HepG2 (cell line): ENCODE results near the gene PPP1R27. TPM values are rescaled to one million over a fixed set of nuclear protein-coding genes. Genes with fewer than 3 reads are reported as not detected.

Experiments used
- BORCS8-MEF2B ChIP-seq: sonication (generic); formaldehyde crosslinking; IDR thresholded peaks from 2 replicates; pipeline ENCODE4 v1.8.0; 2022; ENCODE audit warnings: mild to moderate bottlenecking, missing genetic modification reagents
- CHCHD3 ChIP-seq: sonication (generic); formaldehyde crosslinking; IDR thresholded peaks from 2 replicates; pipeline ENCODE4 v1.8.0; 2022; ENCODE audit warnings: mild to moderate bottlenecking, missing genetic modification reagents, moderate library complexity
- ETV5 ChIP-seq: IDR thresholded peaks from 2 replicates; pipeline ENCODE4 v1.6.1; 2018; ENCODE audit warnings: missing biosample characterization, missing genetic modification reagents, inconsistent platforms, borderline replicate concordance
- HNRNPK ChIP-seq: fragments of 200-400 bp; formaldehyde crosslinking; IDR thresholded peaks from 2 replicates; pipeline ENCODE4 v1.6.1; 2018; ENCODE audit warnings: low read length, low read depth, moderate library complexity, mild to moderate bottlenecking; ENCODE audit not compliant: poor library complexity, severe bottlenecking
- KLF11 ChIP-seq: IDR thresholded peaks from 2 replicates; pipeline ENCODE4 v1.6.1; 2016; ENCODE audit warnings: missing compliant biosample characterization
- KLF16 ChIP-seq, 2 experiments: sonication (generic) in 1 of 2; formaldehyde crosslinking in 1 of 2; IDR thresholded peaks; 2 replicates each; pipeline versions ENCODE4 v1.6.1 to v1.8.0; 2016 to 2023; ENCODE audit warnings: missing genetic modification reagents in 2 of 2, missing compliant biosample characterization in 1 of 2
- MLLT10 ChIP-seq: sonication (generic); formaldehyde crosslinking; IDR thresholded peaks from 2 replicates; pipeline ENCODE4 v1.4.0; 2020; ENCODE audit warnings: missing genetic modification reagents
- MTF2 ChIP-seq: sonication (generic); formaldehyde crosslinking; IDR thresholded peaks from 2 replicates; pipeline ENCODE4 v1.5.0; 2020; ENCODE audit warnings: missing genetic modification reagents, borderline replicate concordance
- MZF1 ChIP-seq: sonication (generic); formaldehyde crosslinking; IDR thresholded peaks from 2 replicates; pipeline ENCODE4 v1.8.1; 2023; ENCODE audit warnings: mild to moderate bottlenecking, missing genetic modification reagents, borderline replicate concordance
- PHF8 ChIP-seq: sonication (generic); formaldehyde crosslinking; IDR thresholded peaks from 2 replicates; pipeline ENCODE4 v1.5.0; 2020; ENCODE audit warnings: missing genetic modification reagents
- SIX1 ChIP-seq: sonication (generic); formaldehyde crosslinking; IDR thresholded peaks from 2 replicates; pipeline ENCODE4 v1.4.0; 2020; ENCODE audit warnings: missing genetic modification reagents, borderline replicate concordance
- SMAD3 ChIP-seq: sonication (generic); formaldehyde crosslinking; IDR thresholded peaks from 2 replicates; pipeline ENCODE4 v1.4.0; 2020; ENCODE audit warnings: missing genetic modification reagents
- TEAD3 ChIP-seq: optimal IDR thresholded peaks from 2 replicates; pipeline ENCODE3; 2016; ENCODE audit warnings: borderline replicate concordance
- ZKSCAN8 ChIP-seq: IDR thresholded peaks from 2 replicates; pipeline ENCODE4 v1.6.1; 2016; ENCODE audit warnings: borderline replicate concordance, missing genetic modification reagents, missing compliant biosample characterization
- ZNF143 ChIP-seq: sonication (generic); formaldehyde crosslinking; IDR thresholded peaks from 2 replicates; pipeline ENCODE4 v1.4.0; 2020; ENCODE audit warnings: missing genetic modification reagents
- ZNF326 ChIP-seq: sonication (generic); formaldehyde crosslinking; IDR thresholded peaks from 2 replicates; pipeline ENCODE4 v1.4.0; 2020; ENCODE audit warnings: missing genetic modification reagents, borderline replicate concordance
- ZNF431 ChIP-seq: sonication (generic); formaldehyde crosslinking; IDR thresholded peaks from 2 replicates; pipeline ENCODE4 v1.9.0; 2022; ENCODE audit warnings: missing genetic modification reagents, low read depth, mild to moderate bottlenecking, borderline replicate concordance
- ZNF674 ChIP-seq: sonication (generic); formaldehyde crosslinking; IDR thresholded peaks from 2 replicates; pipeline ENCODE4 v1.5.0; 2020; ENCODE audit warnings: low read depth, mild to moderate bottlenecking, missing genetic modification reagents
- ZNF720 ChIP-seq: sonication (generic); formaldehyde crosslinking; IDR thresholded peaks from 2 replicates; pipeline ENCODE4 v1.4.0; 2020; ENCODE audit warnings: missing genetic modification reagents
- polyA plus RNA-seq, 8 experiments: library from polyadenylated mRNA; depleted of rRNA in 3 of 8; stranded (reverse) in 7 of 8; unstranded in 1 of 8; fragments of >200 nt; fragmentation: Illumina TruSeq in 4 of 8; extraction: Trizol in 4 of 8; gene quantifications; 2 replicates each; pipeline versions ENCODE4 v1.2.1 to v1.2.3, GENCODE V29; 2011 to 2016; ENCODE audit warnings: low read depth in 4 of 8, missing spikeins in 1 of 8, mixed read lengths in 1 of 8; ENCODE audit not compliant: insufficient read depth in 1 of 8
- total RNA-seq, 5 experiments: library from RNA; depleted of rRNA; stranded (reverse); fragments of >200 nt; fragmentation: Illumina TruSeq; extraction: Trizol; gene quantifications; 2 replicates each; pipeline ENCODE4 v1.2.3, GENCODE V29; 2016; ENCODE audit warnings: low read depth in 1 of 5
- TF ChIP-seq, protein P1 (sequence below): sonication (generic); formaldehyde crosslinking; IDR thresholded peaks from 2 replicates; pipeline ENCODE4 v1.4.0; 2020; ENCODE audit warnings: mild to moderate bottlenecking, missing genetic modification reagents
- TF ChIP-seq, protein P2 (sequence below): IDR thresholded peaks from 2 replicates; pipeline ENCODE4 v1.6.1; 2016; ENCODE audit warnings: missing genetic modification reagents, missing compliant biosample characterization
- TF ChIP-seq, protein P3 (sequence below): sonication (generic); formaldehyde crosslinking; IDR thresholded peaks from 2 replicates; pipeline ENCODE4 v1.8.0; 2022; ENCODE audit warnings: missing genetic modification reagents, mild to moderate bottlenecking, borderline replicate concordance
- TF ChIP-seq, protein P4 (sequence below): sonication (generic); formaldehyde crosslinking; IDR thresholded peaks from 2 replicates; pipeline ENCODE4 v1.4.0; 2020; ENCODE audit warnings: mild to moderate bottlenecking, missing genetic modification reagents
- TF ChIP-seq, protein P5 (sequence below): sonication (generic); formaldehyde crosslinking; IDR thresholded peaks from 2 replicates; pipeline ENCODE4 v1.8.1; 2023; ENCODE audit warnings: mild to moderate bottlenecking, moderate library complexity, missing genetic modification reagents

The PPP1R27 gene
- total and polyA plus RNA-seq, 2 of the 13 experiments (the other 11 are each of a cell fraction or from before 2014, with no cell fraction given), result 0.17 to 1.00 TPM

DNA sequence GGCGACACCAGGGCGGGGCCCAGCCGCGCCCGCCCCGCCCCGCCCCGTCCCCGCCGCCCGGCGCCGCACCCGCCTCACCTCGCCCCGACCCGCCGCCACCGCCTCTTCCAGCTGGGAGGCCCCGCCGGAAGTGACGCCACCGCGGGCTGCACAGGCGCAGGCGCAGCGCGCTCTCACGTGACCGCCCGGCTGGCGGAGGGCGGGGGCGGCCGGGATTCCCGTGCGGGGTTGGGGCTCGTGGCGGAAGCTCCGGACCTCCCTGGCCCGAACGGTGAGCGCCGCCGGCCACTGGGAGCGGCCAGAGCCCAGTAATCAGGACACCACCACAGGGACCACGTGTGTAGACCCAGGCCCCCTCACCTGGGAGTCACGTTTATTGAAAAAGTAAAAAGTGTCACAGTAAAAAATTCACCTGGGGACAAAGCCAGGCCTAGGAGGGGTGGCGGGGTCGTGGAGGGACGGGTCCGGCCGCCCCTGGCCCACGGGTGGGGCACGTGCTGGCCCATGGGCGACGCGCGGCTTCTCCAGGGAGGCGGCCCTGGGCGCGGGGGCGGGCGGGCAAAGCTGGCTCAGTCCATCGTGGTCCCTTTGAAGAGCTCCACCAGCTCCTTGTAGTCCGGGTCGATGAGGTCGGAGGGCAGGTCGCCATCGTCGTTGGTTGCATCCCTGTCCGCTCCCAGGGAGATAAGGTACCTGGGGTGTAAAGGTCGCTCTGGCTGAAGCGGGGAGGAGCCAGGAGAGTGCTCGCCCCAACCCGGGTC, 1.5 kb downstream of the PPP1R27 start, which contains the start of gene MCRIP1 (continued):
- TF ChIP-seq, protein P1, sequence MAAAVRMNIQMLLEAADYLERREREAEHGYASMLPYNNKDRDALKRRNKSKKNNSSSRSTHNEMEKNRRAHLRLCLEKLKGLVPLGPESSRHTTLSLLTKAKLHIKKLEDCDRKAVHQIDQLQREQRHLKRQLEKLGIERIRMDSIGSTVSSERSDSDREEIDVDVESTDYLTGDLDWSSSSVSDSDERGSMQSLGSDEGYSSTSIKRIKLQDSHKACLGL (CRISPR knock-in tag), result peak; percentile 82
- TF ChIP-seq, protein P2, sequence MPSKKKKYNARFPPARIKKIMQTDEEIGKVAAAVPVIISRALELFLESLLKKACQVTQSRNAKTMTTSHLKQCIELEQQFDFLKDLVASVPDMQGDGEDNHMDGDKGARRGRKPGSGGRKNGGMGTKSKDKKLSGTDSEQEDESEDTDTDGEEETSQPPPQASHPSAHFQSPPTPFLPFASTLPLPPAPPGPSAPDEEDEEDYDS (CRISPR knock-in tag), result peak; percentile 41; the same call in 1 of the 2 replicates
- TF ChIP-seq MTF2 (CRISPR knock-in tag) (peak; percentile 79; the same call in 1 of the 2 replicates), BORCS8-MEF2B (CRISPR knock-in tag) (peak; percentile 99), PHF8 (CRISPR knock-in tag) (peak; percentile 88), SIX1 (CRISPR knock-in tag) (peak; percentile 26; the same call in 1 of the 2 replicates), CHCHD3 (CRISPR knock-in tag) (no peak), ZNF720 (CRISPR knock-in tag) (no peak), ZNF674 (CRISPR knock-in tag) (0 out of 2 replicates have a peak, but pooled peaks have one; percentile 12), ZNF326 (no peak), HNRNPK (no peak), ETV5 (CRISPR knock-in tag) (peak; percentile 65), KLF16 (CRISPR knock-in tag; IDR thresholded peaks at IDR 0.05) (peak in 1 of 2 experiments; percentile 70; a peak in 1 of 4 replicates), SMAD3 (peak; percentile 40), ZNF143 (CRISPR knock-in tag) (0 out of 2 replicates have a peak, but pooled peaks have one; percentile 44), TEAD3 (CRISPR knock-in tag) (peak; percentile 38), MLLT10 (CRISPR knock-in tag) (no peak), ZNF431 (peak; percentile 71; the same call in 1 of the 2 replicates), MZF1 (CRISPR knock-in tag) (no peak), ZKSCAN8 (CRISPR knock-in tag) (peak; percentile 41; the same call in 1 of the 2 replicates), KLF11 (CRISPR knock-in tag) (no peak)
- TF ChIP-seq, protein P3, sequence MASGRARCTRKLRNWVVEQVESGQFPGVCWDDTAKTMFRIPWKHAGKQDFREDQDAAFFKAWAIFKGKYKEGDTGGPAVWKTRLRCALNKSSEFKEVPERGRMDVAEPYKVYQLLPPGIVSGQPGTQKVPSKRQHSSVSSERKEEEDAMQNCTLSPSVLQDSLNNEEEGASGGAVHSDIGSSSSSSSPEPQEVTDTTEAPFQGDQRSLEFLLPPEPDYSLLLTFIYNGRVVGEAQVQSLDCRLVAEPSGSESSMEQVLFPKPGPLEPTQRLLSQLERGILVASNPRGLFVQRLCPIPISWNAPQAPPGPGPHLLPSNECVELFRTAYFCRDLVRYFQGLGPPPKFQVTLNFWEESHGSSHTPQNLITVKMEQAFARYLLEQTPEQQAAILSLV (CRISPR knock-in tag), result peak; percentile 97; the same call in 1 of the 2 replicates
- TF ChIP-seq, protein P4, sequence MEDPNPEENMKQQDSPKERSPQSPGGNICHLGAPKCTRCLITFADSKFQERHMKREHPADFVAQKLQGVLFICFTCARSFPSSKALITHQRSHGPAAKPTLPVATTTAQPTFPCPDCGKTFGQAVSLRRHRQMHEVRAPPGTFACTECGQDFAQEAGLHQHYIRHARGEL, result no peak
- TF ChIP-seq, protein P5, sequence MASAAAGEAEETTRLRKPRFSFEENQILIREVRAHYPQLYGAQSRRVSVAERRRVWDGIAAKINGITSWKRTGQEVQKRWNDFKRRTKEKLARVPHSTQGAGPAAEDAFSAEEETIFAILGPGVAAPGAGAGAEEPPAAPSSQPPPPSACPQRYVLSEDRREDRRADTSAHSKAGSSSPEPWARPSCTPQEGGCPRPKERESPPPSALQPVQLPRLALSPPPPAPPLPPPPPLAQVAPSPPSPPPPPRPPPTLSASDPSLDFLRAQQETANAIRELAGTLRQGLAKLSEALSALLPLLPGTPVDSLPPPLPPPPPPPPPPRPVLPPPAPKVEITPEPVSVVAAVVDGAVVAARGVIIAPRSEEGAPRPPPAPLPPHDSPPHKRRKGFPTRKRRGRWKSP (CRISPR knock-in tag), result peak; percentile 78; the same call in 1 of the 2 replicates
